ENCODE data around the gene TMEM120B.

TMEM120B gene

GRCh38 chr12:121791671-121792551 lies 79.4 kb downstream of the TMEM120B start:
- TF ChIP-seq CTCF (IDR thresholded peaks at IDR 0.05; ENCODE audit: borderline replicate concordance, control extremely low read depth, extremely low read depth, insufficient read depth, missing control alignments) = no peak
- DNase-seq (ENCODE audit: low spot score) = no peak
- in situ Hi-C loops (cut with MboI; ENCODE audit: low sequenced_read_pairs, unreplicated experiment) = no loop called here

- DNase-seq (ENCODE audit: low spot score) = peak; percentile 76
- in situ Hi-C loops (cut with MboI; ENCODE audit: low sequenced_read_pairs, unreplicated experiment) = no loop called here
- no peak for TF ChIP-seq CTCF (IDR thresholded peaks at IDR 0.05; ENCODE audit: borderline replicate concordance, control extremely low read depth, extremely low read depth, insufficient read depth, missing control alignments)
Observed at GRCh38 chr12:121792607-121793439, 80.3 kb downstream of the TMEM120B start.

GRCh38 chr12:121793440-121793837 lies 80.9 kb downstream of the TMEM120B start, which contains the start of gene RHOF:
Gene RHOF (minus strand): TSS chr12:121793688. CDS start chr12:121793633, 55 bp downstream.
- no peak for TF ChIP-seq CTCF (IDR thresholded peaks at IDR 0.05; ENCODE audit: borderline replicate concordance, control extremely low read depth, extremely low read depth, insufficient read depth, missing control alignments)
- DNase-seq (ENCODE audit: low spot score) = peak; percentile 80
- in situ Hi-C loops (cut with MboI; ENCODE audit: low sequenced_read_pairs, unreplicated experiment) = no loop called here

- TF ChIP-seq CTCF (IDR thresholded peaks at IDR 0.05; ENCODE audit: borderline replicate concordance, control extremely low read depth, extremely low read depth, insufficient read depth, missing control alignments) = peak; percentile 100
- peak; percentile 90 for DNase-seq (ENCODE audit: low spot score)
- in situ Hi-C loops (cut with MboI; ENCODE audit: low sequenced_read_pairs, unreplicated experiment) = no loop called here
Observed at GRCh38 chr12:121793838-121794533, 81.4 kb downstream of the TMEM120B start.

- no peak for DNase-seq (ENCODE audit: low spot score)
- in situ Hi-C loops (cut with MboI; ENCODE audit: low sequenced_read_pairs, unreplicated experiment) = no loop called here
- TF ChIP-seq CTCF (IDR thresholded peaks at IDR 0.05; ENCODE audit: borderline replicate concordance, control extremely low read depth, extremely low read depth, insufficient read depth, missing control alignments) = no peak
Observed at GRCh38 chr12:121794534-121795033, 82.0 kb downstream of the TMEM120B start.

Data from GM13976 (cell line).